COLO829 (cell line): ENCODE measurements around the gene COPZ2.

Source experiments
- DNase-seq: peaks from one replicate; pipeline ENCODE4 v3.0.0; 2012; ENCODE audit warnings: low spot score

The COPZ2 gene

GRCh38 chr17:47983492-47984223, 53.9 kb downstream of the COPZ2 start:
- no peak for DNase-seq

GRCh38 chr17:47982645-47983390, 54.8 kb downstream of the COPZ2 start:
- DNase-seq: no peak

GRCh38 chr17:47982091-47982617, 55.4 kb downstream of the COPZ2 start:
- DNase-seq: no peak

- DNase-seq: no peak
These were observed 56.1 kb downstream of the COPZ2 start for GRCh38 chr17:47981462-47981861.

GRCh38 chr17:47980541-47980940, 57.1 kb downstream of the COPZ2 start:
- no peak for DNase-seq

- DNase-seq: peak; percentile 82
These were observed 59.3 kb downstream of the COPZ2 start for GRCh38 chr17:47978324-47978723.
